GM12892 (cell line): Measurements from ENCODE around the gene C1QL4.

ENCODE experiments used
- POLR2AphosphoS5 ChIP-seq: IDR thresholded peaks from 2 replicates; pipeline ENCODE4 v1.6.1; 2011; ENCODE audit warnings: low read depth, low read length, control low read depth
- TAF1 ChIP-seq: IDR thresholded peaks from 2 replicates; pipeline ENCODE4 v1.6.1; 2011; ENCODE audit warnings: low read depth, mild to moderate bottlenecking, control low read depth, low read length, borderline replicate concordance

DNA sequence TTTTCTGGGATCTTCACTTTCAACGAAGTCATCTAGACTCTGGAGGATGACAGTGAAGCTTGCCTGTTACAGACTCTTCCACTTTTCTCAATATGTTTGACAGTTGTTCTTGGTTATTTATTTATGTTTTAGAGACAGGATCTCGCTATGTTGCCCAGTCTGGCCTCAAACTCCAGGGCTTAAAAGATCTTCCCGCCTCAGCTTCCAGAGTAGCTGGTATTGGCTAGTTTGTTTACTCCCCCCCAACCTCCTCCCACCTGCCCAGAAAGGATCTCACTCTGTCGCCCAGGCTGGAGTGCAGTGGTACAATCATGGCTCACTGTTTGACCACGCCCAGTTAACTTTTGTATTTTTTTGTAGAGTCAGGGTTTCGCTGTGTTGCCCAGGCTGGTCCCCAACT is 33.6 kb upstream of the C1QL4 start:
- no peak for TF ChIP-seq TAF1
- TF ChIP-seq POLR2AphosphoS5: no peak
